ENCODE results near the gene NTN1.

DNA sequence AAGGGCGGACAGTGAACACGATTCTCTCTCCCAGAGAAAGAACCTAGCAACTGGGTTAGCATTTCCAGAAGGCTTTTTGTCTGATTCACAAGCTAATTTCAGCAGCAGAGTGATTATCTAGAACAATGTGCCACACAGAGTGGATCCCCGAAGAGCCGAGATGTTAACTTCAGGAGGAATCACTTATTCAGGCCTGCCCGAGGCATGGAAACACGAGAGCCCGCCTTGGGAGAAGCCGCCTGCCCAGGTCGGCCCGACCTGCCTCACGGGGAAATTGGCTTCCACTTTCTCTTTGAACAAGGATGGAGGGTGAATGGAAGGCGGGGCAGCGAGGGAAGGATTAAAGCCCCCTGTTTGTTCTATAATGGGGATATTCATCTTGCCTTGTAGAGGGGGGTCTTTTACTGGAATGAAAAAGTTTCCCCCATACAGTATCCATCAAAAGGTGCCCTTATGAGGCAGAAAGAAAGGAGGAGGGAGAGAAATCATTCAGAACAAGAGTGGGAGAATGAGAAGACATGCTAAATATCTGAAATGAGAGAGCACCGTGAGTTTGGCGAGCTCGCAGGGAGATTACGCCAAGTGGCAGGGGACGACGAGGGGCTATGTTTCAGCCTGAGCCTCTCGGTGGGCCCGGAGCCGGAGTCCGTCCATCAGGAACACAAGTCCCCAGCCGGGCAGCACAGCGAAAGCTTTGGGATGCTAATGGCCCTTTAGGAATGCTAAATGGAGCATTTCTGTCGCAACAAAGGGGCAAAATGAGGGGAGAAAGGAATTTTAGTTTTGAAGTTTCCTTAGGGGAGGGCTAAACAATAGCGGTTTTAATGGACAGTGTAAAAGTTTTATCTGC lies 33.0 kb downstream of the NTN1 start:
- TF ChIP-seq, protein P1, sequence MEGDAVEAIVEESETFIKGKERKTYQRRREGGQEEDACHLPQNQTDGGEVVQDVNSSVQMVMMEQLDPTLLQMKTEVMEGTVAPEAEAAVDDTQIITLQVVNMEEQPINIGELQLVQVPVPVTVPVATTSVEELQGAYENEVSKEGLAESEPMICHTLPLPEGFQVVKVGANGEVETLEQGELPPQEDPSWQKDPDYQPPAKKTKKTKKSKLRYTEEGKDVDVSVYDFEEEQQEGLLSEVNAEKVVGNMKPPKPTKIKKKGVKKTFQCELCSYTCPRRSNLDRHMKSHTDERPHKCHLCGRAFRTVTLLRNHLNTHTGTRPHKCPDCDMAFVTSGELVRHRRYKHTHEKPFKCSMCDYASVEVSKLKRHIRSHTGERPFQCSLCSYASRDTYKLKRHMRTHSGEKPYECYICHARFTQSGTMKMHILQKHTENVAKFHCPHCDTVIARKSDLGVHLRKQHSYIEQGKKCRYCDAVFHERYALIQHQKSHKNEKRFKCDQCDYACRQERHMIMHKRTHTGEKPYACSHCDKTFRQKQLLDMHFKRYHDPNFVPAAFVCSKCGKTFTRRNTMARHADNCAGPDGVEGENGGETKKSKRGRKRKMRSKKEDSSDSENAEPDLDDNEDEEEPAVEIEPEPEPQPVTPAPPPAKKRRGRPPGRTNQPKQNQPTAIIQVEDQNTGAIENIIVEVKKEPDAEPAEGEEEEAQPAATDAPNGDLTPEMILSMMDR (IDR thresholded peaks at IDR 0.05) = no peak
- no peak for TF ChIP-seq POLR2AphosphoS5 (IDR thresholded peaks at IDR 0.05)
- TF ChIP-seq EP300 (IDR thresholded peaks at IDR 0.05) = no peak

All from gastroesophageal sphincter (tissue), 3 donors.